Fibroblast of mammary gland (primary cell): Measurements from ENCODE around the gene MYH9.

Experiments
- DNase-seq: peaks from one replicate; pipeline ENCODE4 v3.0.0-alpha.2; 2010; ENCODE audit warnings: low read depth
- H3K4me3 ChIP-seq: 2 replicates; pipeline ENCODE4 v1.5.1; 2011; ENCODE audit warnings: low read depth, mild to moderate bottlenecking, low read length, moderate library complexity; ENCODE audit not compliant: control insufficient read depth
- TF ChIP-seq, protein P1 (sequence below): conservative IDR thresholded peaks from 2 replicates; pipeline ENCODE4 v1.5.1; 2011; ENCODE audit warnings: low read depth, low read length, inconsistent platforms; ENCODE audit not compliant: control insufficient read depth, insufficient read depth

MYH9 gene

DNA sequence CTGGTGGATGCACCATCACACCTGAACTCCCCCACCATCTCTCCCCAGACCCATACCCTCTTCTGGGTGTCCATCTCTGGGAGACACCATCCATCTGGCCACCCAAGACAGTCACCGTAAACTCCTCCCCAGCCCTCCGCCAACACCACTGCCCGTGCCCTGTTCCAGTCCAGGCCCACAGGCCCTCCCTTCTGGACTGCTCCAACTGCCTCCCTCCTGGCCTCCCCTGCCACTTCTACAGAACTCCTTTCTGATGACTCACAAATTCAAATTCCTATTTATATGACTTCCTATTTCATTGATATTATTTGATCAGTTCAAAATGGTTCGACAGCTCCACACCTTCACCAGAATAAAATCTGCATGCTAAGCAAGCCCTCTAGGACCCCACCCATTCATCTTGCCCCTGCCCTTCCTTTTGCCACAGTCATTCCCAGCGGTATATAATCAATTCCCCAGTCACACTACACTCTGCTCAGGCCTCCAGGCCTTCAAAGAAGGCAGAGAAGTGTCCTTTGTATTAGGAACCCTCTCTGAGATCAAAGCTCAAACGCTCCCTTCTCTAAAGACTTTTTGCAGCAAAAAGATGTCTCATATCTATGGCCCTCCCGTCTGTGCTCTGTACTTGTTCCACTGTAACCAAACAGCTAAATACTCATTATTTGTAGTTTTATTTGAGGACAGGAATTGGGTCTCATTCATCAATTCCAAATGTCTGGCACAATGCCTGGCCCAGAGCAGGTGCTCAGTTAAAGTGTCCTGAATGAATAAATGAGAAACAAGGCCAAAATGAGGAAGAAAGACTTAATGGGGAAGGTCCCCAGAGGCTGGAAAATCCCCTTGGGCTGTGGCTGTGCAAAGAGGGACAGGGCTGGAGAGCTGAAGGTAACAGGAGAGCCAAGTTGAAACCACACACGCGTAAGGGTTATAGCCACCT lies 29.0 kb downstream of the MYH9 start:
- TF ChIP-seq, protein P1, sequence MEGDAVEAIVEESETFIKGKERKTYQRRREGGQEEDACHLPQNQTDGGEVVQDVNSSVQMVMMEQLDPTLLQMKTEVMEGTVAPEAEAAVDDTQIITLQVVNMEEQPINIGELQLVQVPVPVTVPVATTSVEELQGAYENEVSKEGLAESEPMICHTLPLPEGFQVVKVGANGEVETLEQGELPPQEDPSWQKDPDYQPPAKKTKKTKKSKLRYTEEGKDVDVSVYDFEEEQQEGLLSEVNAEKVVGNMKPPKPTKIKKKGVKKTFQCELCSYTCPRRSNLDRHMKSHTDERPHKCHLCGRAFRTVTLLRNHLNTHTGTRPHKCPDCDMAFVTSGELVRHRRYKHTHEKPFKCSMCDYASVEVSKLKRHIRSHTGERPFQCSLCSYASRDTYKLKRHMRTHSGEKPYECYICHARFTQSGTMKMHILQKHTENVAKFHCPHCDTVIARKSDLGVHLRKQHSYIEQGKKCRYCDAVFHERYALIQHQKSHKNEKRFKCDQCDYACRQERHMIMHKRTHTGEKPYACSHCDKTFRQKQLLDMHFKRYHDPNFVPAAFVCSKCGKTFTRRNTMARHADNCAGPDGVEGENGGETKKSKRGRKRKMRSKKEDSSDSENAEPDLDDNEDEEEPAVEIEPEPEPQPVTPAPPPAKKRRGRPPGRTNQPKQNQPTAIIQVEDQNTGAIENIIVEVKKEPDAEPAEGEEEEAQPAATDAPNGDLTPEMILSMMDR, result no peak
- peak; percentile 49 for DNase-seq

DNA sequence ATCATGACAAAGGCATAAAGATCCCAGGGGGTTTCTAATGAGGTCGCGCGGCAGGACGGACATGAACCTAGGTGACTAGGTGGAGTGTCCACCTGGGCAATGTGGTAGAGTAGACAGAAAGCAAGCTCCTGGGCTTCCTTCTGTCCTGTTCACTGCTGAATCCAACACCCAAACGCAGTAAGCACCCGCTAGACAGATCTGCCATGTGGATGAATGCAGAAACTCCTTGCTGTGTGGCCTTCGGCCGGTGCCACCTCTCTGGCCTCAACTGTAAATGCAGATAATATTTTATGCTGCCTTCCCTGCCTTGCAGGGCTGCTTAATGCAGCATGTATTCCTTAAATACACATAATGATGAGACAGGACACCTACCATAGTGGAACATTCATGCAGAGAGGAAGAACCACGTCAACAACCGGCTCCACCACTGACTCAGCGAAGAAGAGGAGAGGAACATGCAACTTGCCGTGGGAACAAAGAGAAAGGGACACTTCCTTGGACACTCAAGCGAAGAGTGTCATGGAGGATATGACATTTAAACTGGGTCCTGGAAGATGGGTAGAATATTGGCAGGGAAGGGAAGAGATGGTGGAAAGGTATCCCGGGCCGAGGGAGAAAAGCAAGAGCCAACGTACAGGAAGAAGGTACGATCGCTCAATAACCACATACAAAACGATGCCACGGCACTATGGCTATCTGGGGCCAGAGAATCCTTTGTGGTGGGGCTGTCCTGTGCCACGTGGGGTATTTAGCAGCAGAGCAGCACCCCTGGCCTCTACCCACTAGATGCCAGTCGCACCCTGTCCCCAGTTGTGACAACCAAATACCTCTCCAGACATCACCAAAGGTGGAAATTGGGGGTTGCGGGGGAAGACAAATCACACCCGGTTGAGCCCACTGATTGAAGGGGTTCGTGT lies 30.8 kb downstream of the MYH9 start:
- H3K4me3 ChIP-seq, result no peak overlapping the region
- TF ChIP-seq, protein P1, result no peak
- peak; percentile 53 for DNase-seq

More for the DNA sequence above, 29.0 kb downstream of the MYH9 start:
- no peak overlapping the region for H3K4me3 ChIP-seq

DNA sequence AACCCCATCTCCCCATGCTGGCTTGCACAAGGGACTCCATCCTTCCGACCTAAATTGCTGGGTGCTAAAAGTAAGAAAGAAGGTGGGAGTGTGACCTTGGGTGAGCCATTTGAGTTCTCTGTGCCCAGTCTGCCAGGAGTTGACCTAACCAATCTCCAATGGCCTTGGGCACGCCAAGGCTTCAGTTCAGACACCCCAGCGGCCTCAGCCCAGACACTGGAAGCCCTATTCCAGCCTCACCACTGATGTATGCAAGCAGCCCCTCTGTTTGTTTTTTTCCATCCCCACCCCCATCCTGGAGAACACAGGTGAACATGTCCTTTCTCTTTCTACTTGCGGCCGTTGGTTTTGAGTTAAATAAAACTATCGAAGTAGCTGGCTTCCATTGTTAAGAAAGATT lies 31.9 kb downstream of the MYH9 start:
- DNase-seq, result no peak
- H3K4me3 ChIP-seq, result no peak overlapping the region
- TF ChIP-seq, protein P1, result no peak

DNA sequence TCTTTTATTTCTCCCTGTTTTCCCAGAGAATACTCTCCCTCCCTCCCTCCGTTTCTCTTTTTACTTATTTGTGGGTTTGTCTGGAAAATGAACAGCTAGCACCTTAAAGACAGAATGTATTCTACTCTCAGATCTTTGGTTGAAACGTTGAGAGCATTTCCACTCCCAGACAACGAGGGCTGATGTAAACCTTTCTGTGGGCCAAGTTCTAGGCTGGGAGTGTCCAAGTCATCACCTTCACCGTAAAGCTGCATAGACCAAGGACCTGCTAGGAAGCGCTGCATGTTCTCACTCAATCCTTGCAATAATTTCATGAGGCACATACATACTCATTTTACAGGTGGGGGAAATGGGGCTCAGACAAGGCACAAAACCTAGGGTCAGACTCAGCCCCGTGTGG lies 32.4 kb downstream of the MYH9 start:
- DNase-seq, result peak; percentile 48
- TF ChIP-seq, protein P1, result no peak
- H3K4me3 ChIP-seq, result no peak overlapping the region

DNA sequence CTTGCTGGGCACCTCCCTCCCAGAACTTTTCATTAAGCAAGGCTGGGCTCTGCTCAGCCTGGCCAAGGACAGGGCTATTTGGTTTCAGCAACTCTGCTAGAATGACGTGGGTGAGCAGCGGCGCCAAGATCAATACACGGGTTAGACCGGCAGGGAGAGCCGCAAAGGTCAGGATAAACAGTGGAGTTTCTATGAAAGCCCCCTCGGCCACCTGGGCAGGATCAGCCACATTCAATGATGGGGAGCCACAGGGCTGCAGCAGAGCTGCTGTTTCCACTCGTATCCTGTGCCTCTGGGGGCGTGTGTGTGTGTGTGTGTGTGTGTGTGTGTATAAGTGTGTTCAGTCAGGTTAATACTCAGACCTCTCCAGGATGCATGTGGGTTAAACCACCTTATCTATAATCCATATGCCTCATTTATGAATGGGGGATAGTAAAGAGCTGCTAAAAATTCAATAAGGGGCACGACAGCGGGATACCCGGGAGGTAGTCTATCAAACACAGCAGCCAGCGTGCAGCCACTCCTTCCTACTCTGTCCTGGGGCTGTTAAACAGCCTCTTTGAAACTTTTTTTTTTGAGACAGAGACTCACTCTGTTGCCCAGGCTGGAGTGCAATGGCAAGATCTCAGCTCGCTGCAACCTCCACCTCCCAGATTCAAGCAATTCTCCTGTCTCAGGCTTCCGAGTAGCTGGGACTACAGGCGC lies 34.8 kb downstream of the MYH9 start:
- peak; percentile 91 for DNase-seq
- no peak overlapping the region for H3K4me3 ChIP-seq
- TF ChIP-seq, protein P1, result no peak
